ENCODE data around the gene ZNF501.
A peak's percentile ranks its signal among the peaks of the same experiment; 100 is the strongest.

GRCh38 chr3:44729384-44729910 is at the start of gene ZNF501:
- peak in 2 of 4 donors; percentile 17 to 49 for TF ChIP-seq POLR2A (IDR thresholded peaks at IDR 0.05)
- TF ChIP-seq CTCF (IDR thresholded peaks at IDR 0.05) = peak in 1 of 6 experiments; percentile 21
